Measurements from ENCODE around the gene FBXL15. TPM values are rescaled to one million over a fixed set of nuclear protein-coding genes. Genes with fewer than 3 reads are reported as not detected.
A peak's percentile ranks its signal among the peaks of the same experiment; 100 is the strongest.

FBXL15 gene
- total RNA-seq, 1 donor from 2014 or later, result 16.6 TPM

- ATAC-seq (peak; percentile 77 to 82), DNase-seq (peak; percentile 89)
- H3K27me3 ChIP-seq (ENCODE audit: low read depth), result no peaks in the 10 kb centered on the region
- peaks cover 18% of the 10 kb centered on the region for H3K36me3 ChIP-seq
- TF ChIP-seq CTCF (IDR thresholded peaks at IDR 0.05), result no peak
- H3K27ac ChIP-seq, result peak within 1 kb of the TSS; percentile 96
- H3K9me3 ChIP-seq, result no peaks in the 10 kb centered on the region
- H3K4me1 ChIP-seq, result peaks cover 54% of the 10 kb centered on the region
- intact Hi-C loops (cut with DNase I), result no loop called here
- peak within 1 kb of the TSS; percentile 68 for H3K4me3 ChIP-seq
These were observed 25.0 kb upstream of the FBXL15 start, which contains the start of gene NFKB2 for GRCh38 chr10:102395400-102396316. TSS of gene NFKB2 (plus strand) at chr10:102395705. CDS start at chr10:102395960, 255 bp downstream.

DNA sequence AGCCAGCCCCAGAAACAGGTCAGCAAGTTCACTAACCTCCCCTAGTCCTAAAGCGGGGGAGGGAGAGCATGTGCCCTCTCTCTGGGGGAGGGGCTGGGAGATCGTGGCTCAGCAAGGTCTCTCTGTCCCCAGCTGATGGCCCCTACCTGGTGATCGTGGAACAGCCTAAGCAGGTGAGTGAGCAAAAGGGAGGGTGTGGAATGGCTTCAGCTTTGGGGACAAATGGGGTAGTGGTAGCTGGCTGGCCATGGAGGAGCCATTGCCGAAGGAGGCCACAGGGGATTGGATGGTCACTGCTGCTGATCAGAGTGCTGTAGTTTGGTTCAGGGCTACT, 24.4 kb upstream of the FBXL15 start:
- no peak for TF ChIP-seq CTCF (IDR thresholded peaks at IDR 0.05)
- peak overlapping the region; percentile 96 for H3K27ac ChIP-seq
- H3K4me1 ChIP-seq, result peaks cover 54% of the 10 kb centered on the region
- no peak for DNase-seq
- no peaks in the 10 kb centered on the region for H3K27me3 ChIP-seq (ENCODE audit: low read depth)
- no peak for ATAC-seq
- H3K9me3 ChIP-seq, result no peaks in the 10 kb centered on the region
- peaks cover 24% of the 10 kb centered on the region for H3K36me3 ChIP-seq
- peak overlapping the region; percentile 68 for H3K4me3 ChIP-seq
- intact Hi-C loops (cut with DNase I), result no loop called here

GRCh38 chr10:102396730-102397151, 23.9 kb upstream of the FBXL15 start:
- no peak for ATAC-seq
- Histone ChIP-seq H3K36me3 (peaks cover 28% of the 10 kb centered on the region), H3K9me3 (no peaks in the 10 kb centered on the region), H3K4me3 (peak overlapping the region; percentile 68), H3K27me3 (ENCODE audit: low read depth) (no peaks in the 10 kb centered on the region), H3K27ac (no peak overlapping the region), H3K4me1 (peaks cover 54% of the 10 kb centered on the region)
- no peak for DNase-seq
- TF ChIP-seq CTCF (IDR thresholded peaks at IDR 0.05), result no peak
- intact Hi-C loops (cut with DNase I), result no loop called here

DNA sequence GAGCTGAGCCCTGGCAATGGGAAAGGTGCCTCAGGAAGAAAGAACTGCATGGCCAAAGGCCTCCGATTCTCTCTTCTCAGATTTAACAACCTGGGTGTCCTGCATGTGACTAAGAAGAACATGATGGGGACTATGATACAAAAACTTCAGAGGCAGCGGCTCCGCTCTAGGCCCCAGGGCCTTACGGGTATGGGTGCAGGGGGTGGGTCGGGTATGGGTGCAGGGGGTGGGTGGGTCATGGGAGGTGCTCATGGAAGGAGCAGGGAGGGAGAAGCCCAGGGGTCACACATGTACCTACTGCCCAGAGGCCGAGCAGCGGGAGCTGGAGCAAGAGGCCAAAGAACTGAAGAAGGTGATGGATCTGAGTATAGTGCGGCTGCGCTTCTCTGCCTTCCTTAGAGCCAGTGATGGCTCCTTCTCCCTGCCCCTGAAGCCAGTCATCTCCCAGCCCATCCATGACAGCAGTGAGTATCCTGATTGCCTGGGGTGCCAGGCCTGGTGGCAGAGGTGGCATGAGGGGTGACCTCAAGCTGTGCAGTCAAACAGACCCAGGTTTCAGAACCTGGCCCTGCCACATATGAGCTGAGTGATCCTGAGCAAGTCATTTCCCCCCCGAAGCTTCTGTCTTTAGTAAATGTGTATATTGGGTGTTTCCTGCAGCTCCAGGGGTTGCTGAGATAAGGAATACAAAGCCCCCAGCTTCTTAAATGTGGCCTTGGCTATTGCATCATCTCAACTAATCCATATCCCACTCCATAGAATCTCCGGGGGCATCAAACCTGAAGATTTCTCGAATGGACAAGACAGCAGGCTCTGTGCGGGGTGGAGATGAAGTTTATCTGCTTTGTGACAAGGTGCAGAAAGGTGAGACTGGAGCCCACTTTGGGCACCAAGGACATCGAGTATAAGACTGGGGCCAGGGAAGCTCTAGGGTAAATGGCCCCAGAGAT, 23.1 kb upstream of the FBXL15 start:
- no peak for TF ChIP-seq CTCF (IDR thresholded peaks at IDR 0.05)
- peaks cover 36% of the 10 kb centered on the region for H3K36me3 ChIP-seq
- H3K4me3 ChIP-seq, result no peak overlapping the region
- peaks cover 54% of the 10 kb centered on the region for H3K4me1 ChIP-seq
- intact Hi-C loops (cut with DNase I), result no loop called here
- DNase-seq (no peak), ATAC-seq (no peak)
- no peak overlapping the region for H3K27ac ChIP-seq
- H3K27me3 ChIP-seq (ENCODE audit: low read depth), result no peaks in the 10 kb centered on the region
- H3K9me3 ChIP-seq, result no peaks in the 10 kb centered on the region

GRCh38 chr10:102398172-102399020, 22.2 kb upstream of the FBXL15 start:
- no peaks in the 10 kb centered on the region for H3K27me3 ChIP-seq (ENCODE audit: low read depth)
- no peak overlapping the region for H3K27ac ChIP-seq
- H3K36me3 ChIP-seq, result peaks cover 44% of the 10 kb centered on the region
- ATAC-seq (no peak), DNase-seq (no peak)
- no peaks in the 10 kb centered on the region for H3K9me3 ChIP-seq
- intact Hi-C loops (cut with DNase I), result no loop called here
- H3K4me3 ChIP-seq, result peak overlapping the region; percentile 64
- peaks cover 45% of the 10 kb centered on the region for H3K4me1 ChIP-seq
- TF ChIP-seq CTCF (IDR thresholded peaks at IDR 0.05), result no peak

All from lower lobe of right lung (tissue), 2 donors.